NCI-H774 (cell line): Measurements from ENCODE around the gene CLPSL1.
A peak's percentile ranks its signal among the peaks of the same experiment; 100 is the strongest.

Source experiments
- DNase-seq: peaks from one replicate; lab custom pipeline; 2025; lab: John Stamatoyannopoulos, UW

CLPSL1 gene

GRCh38 chr6:35795453-35796071 lies 14.7 kb downstream of the CLPSL1 start:
- no peak for DNase-seq

- DNase-seq, result no peak
Observed at GRCh38 chr6:35796236-35796635, 15.4 kb downstream of the CLPSL1 start.

- no peak for DNase-seq
Observed at GRCh38 chr6:35797837-35798526, 17.2 kb downstream of the CLPSL1 start.

GRCh38 chr6:35798706-35799105 lies 17.9 kb downstream of the CLPSL1 start:
- DNase-seq, result no peak

- DNase-seq, result no peak
Observed at GRCh38 chr6:35801148-35801547, 20.3 kb downstream of the CLPSL1 start.

GRCh38 chr6:35804996-35805736 lies 24.3 kb downstream of the CLPSL1 start, which contains the start of gene LHFPL5:
TSS of gene LHFPL5 (plus strand) at chr6:35805352. CDS start at chr6:35805671, 319 bp downstream.
- peak; percentile 68 for DNase-seq

GRCh38 chr6:35808688-35809087 lies 27.9 kb downstream of the CLPSL1 start:
- DNase-seq, result peak; percentile 6

- no peak for DNase-seq
Observed at GRCh38 chr6:35809809-35810208, 29.0 kb downstream of the CLPSL1 start.

GRCh38 chr6:35810971-35811698 lies 30.3 kb downstream of the CLPSL1 start:
- peak; percentile 31 for DNase-seq

- no peak for DNase-seq
Observed at GRCh38 chr6:35811699-35811995, 30.8 kb downstream of the CLPSL1 start.

GRCh38 chr6:35817515-35817914 lies 36.7 kb downstream of the CLPSL1 start:
- DNase-seq, result no peak

- DNase-seq, result no peak
Observed at GRCh38 chr6:35823601-35824000, 42.8 kb downstream of the CLPSL1 start.

- DNase-seq, result no peak
Observed at GRCh38 chr6:35824552-35825192, 43.9 kb downstream of the CLPSL1 start.

- DNase-seq, result no peak
Observed at GRCh38 chr6:35829306-35829705, 48.5 kb downstream of the CLPSL1 start.

- DNase-seq, result no peak
Observed at GRCh38 chr6:35831257-35832007, 50.6 kb downstream of the CLPSL1 start.

- DNase-seq, result no peak
Observed at GRCh38 chr6:35833536-35833935, 52.7 kb downstream of the CLPSL1 start.
